ENCODE measurements around the gene ROCK2. TPM values are rescaled to one million over a fixed set of nuclear protein-coding genes. Genes with fewer than 3 reads are reported as not detected.
A peak's percentile ranks its signal among the peaks of the same experiment; 100 is the strongest.

ROCK2 gene
- total and polyA plus RNA-seq, 4 experiments from 2014 or later: 4.0 to 26.7 (median 21.6) TPM

GRCh38 chr2:11134349-11134748 is 210.1 kb downstream of the ROCK2 start:
- H3K36me3 ChIP-seq (ENCODE audit: insufficient read depth, low read length): no peaks in the 10 kb centered on the region
- ChIA-PET CTCF (ENCODE audit: partially characterized antibody) (interaction anchor here (2.7 to 8.0 kb wide), 7 partner anchors 10 to 448 kb away, joined by 13 to 228 read pairs (median 53); partner anchors contain the start of genes PDIA6 and SLC66A3), POLR2A (ENCODE audit: partially characterized antibody) (interaction anchor here (3.7 kb wide), 1 partner anchor 20 kb away, joined by 55 read pairs; the partner anchor contains the start of gene SLC66A3)
- H3K4me1 Mint-ChIP-seq: peaks cover 10 to 41% (median 23%) of the 10 kb centered on the region in 4 donors
- DNase-seq: no peak
- H3K27ac Mint-ChIP-seq: peak overlapping the region in 1 of 7 donors; percentile 8
- intact Hi-C loops (cut with micrococcal nuclease): loop anchor here (5.0 to 10.0 kb wide), 3 partner anchors 60 to 643 kb away; partner anchors contain the start of gene E2F6
- H3K27me3 ChIP-seq (ENCODE audit: insufficient read depth, low read length): no peaks in the 10 kb centered on the region
- H3K27ac ChIP-seq (ENCODE audit: low read depth, low read length): no peak overlapping the region
- no peak overlapping the region for H3K4me3 ChIP-seq (ENCODE audit: low read length in 2 of 2)
- peak overlapping the region in 3 of 8 donors; percentile 8 to 32 (median 21) for H3K4me3 Mint-ChIP-seq
- peaks cover 0 to 6% of the 10 kb centered on the region in 2 donors for H3K27me3 Mint-ChIP-seq
- H3K4me1 ChIP-seq (ENCODE audit: insufficient read depth, low read length): peaks cover 33% of the 10 kb centered on the region
- peaks cover 0 to 3% of the 10 kb centered on the region in 2 donors for H3K36me3 Mint-ChIP-seq
- H3K9me3 ChIP-seq (ENCODE audit: control insufficient read depth in 1 of 2, low read length in 2 of 2): no peaks in the 10 kb centered on the region
- H3K9me3 Mint-ChIP-seq: no peaks in the 10 kb centered on the region

GRCh38 chr2:11133936-11134320 is 210.5 kb downstream of the ROCK2 start:
- DNase-seq: no peak
- H3K4me3 Mint-ChIP-seq: peak overlapping the region in 1 of 8 donors; percentile 32
- peaks cover 33% of the 10 kb centered on the region for H3K4me1 ChIP-seq (ENCODE audit: insufficient read depth, low read length)
- ChIA-PET POLR2A (ENCODE audit: partially characterized antibody) (interaction anchor here (1.0 to 3.7 kb wide), 3 partner anchors 20 to 1579 kb away, joined by 3 to 55 read pairs (median 17); partner anchors contain the start of genes PDIA6 and SLC66A3), CTCF (ENCODE audit: partially characterized antibody) (interaction anchor here (1.2 to 8.0 kb wide), 10 partner anchors 10 to 449 kb away, joined by 5 to 228 read pairs (median 18); partner anchors contain the start of genes PDIA6 and SLC66A3)
- no peaks in the 10 kb centered on the region for H3K9me3 Mint-ChIP-seq
- H3K27ac Mint-ChIP-seq: no peak overlapping the region
- H3K4me3 ChIP-seq (ENCODE audit: low read length in 2 of 2): no peak overlapping the region
- H3K27me3 ChIP-seq (ENCODE audit: insufficient read depth, low read length): no peaks in the 10 kb centered on the region
- H3K36me3 ChIP-seq (ENCODE audit: insufficient read depth, low read length): no peaks in the 10 kb centered on the region
- H3K27me3 Mint-ChIP-seq: peaks cover 0 to 6% of the 10 kb centered on the region in 2 donors
- intact Hi-C loops (cut with micrococcal nuclease): loop anchor here (5.0 to 10.0 kb wide), 3 partner anchors 61 to 643 kb away; partner anchors contain the start of gene E2F6
- peaks cover 10 to 42% (median 24%) of the 10 kb centered on the region in 4 donors for H3K4me1 Mint-ChIP-seq
- peaks cover 0 to 3% of the 10 kb centered on the region in 2 donors for H3K36me3 Mint-ChIP-seq
- H3K9me3 ChIP-seq (ENCODE audit: control insufficient read depth in 1 of 2, low read length in 2 of 2): no peaks in the 10 kb centered on the region
- no peak overlapping the region for H3K27ac ChIP-seq (ENCODE audit: low read depth, low read length)

GRCh38 chr2:11133238-11133935 is 211.0 kb downstream of the ROCK2 start:
- Mint-ChIP-seq H3K9me3 (no peaks in the 10 kb centered on the region), H3K36me3 (peaks cover 0 to 3% of the 10 kb centered on the region in 2 donors), H3K4me3 (peak overlapping the region; percentile 67 to 93 (median 89)), H3K4me1 (peaks cover 10 to 45% (median 27%) of the 10 kb centered on the region in 4 donors), H3K27ac (peak overlapping the region; percentile 88 to 95 (median 90)), H3K27me3 (peaks cover 0 to 6% of the 10 kb centered on the region in 2 donors)
- POLR2A ChIA-PET (ENCODE audit: partially characterized antibody): interaction anchor here (0.6 to 3.7 kb wide), 11 partner anchors 9 to 1579 kb away, joined by 3 to 55 read pairs (median 4); partner anchors contain the start of genes E2F6, PDIA6 and SLC66A3
- DNase-seq: no peak
- Histone ChIP-seq H3K27ac (ENCODE audit: low read depth, low read length) (no peak overlapping the region), H3K9me3 (ENCODE audit: control insufficient read depth in 1 of 2, low read length in 2 of 2) (no peaks in the 10 kb centered on the region), H3K36me3 (ENCODE audit: insufficient read depth, low read length) (no peaks in the 10 kb centered on the region), H3K27me3 (ENCODE audit: insufficient read depth, low read length) (no peaks in the 10 kb centered on the region), H3K4me1 (ENCODE audit: insufficient read depth, low read length) (peaks cover 37% of the 10 kb centered on the region), H3K4me3 (ENCODE audit: low read length in 2 of 2) (peak overlapping the region; percentile 9 to 60)
- CTCF ChIA-PET (ENCODE audit: partially characterized antibody): interaction anchor here (0.6 to 8.0 kb wide), 51 partner anchors 9 to 651 kb away, joined by 3 to 228 read pairs (median 6); partner anchors contain the start of genes E2F6, PDIA6, ROCK2 and SLC66A3
- intact Hi-C loops (cut with micrococcal nuclease): loop anchor here (5.0 to 10.0 kb wide), 3 partner anchors 61 to 644 kb away; partner anchors contain the start of gene E2F6

- H3K4me3 ChIP-seq (ENCODE audit: low read length in 2 of 2): peak overlapping the region in 1 of 2 donors; percentile 60
- intact Hi-C loops (cut with micrococcal nuclease): loop anchor here (1.0 to 10.0 kb wide), 5 partner anchors 63 to 645 kb away; partner anchors contain the start of gene E2F6
- H3K36me3 ChIP-seq (ENCODE audit: insufficient read depth, low read length): no peaks in the 10 kb centered on the region
- no peaks in the 10 kb centered on the region for H3K9me3 ChIP-seq (ENCODE audit: control insufficient read depth in 1 of 2, low read length in 2 of 2)
- ChIA-PET POLR2A (ENCODE audit: partially characterized antibody) (interaction anchor here (0.9 to 3.7 kb wide), 7 partner anchors 22 to 334 kb away, joined by 3 to 55 read pairs (median 8); partner anchors contain the start of genes E2F6, PDIA6, ROCK2 and SLC66A3), CTCF (ENCODE audit: partially characterized antibody) (interaction anchor here (0.7 to 8.0 kb wide), 56 partner anchors 8 to 652 kb away, joined by 3 to 228 read pairs (median 5); partner anchors contain the start of genes E2F6, PDIA6, ROCK2 and SLC66A3)
- H3K36me3 Mint-ChIP-seq: peaks cover 0 to 3% of the 10 kb centered on the region in 2 donors
- peak overlapping the region; percentile 67 to 93 (median 89) for H3K4me3 Mint-ChIP-seq
- H3K27ac Mint-ChIP-seq: peak overlapping the region; percentile 88 to 95 (median 90)
- H3K27ac ChIP-seq (ENCODE audit: low read depth, low read length): no peak overlapping the region
- no peak for DNase-seq
- H3K27me3 Mint-ChIP-seq: peaks cover 0 to 6% of the 10 kb centered on the region in 2 donors
- no peaks in the 10 kb centered on the region for H3K27me3 ChIP-seq (ENCODE audit: insufficient read depth, low read length)
- peaks cover 14 to 54% (median 34%) of the 10 kb centered on the region in 4 donors for H3K4me1 Mint-ChIP-seq
- H3K9me3 Mint-ChIP-seq: no peaks in the 10 kb centered on the region
- peaks cover 46% of the 10 kb centered on the region for H3K4me1 ChIP-seq (ENCODE audit: insufficient read depth, low read length)
These were observed 212.3 kb downstream of the ROCK2 start for GRCh38 chr2:11132036-11132671.

GRCh38 chr2:11131166-11131920 is 213.1 kb downstream of the ROCK2 start:
- CTCF ChIA-PET (ENCODE audit: partially characterized antibody): interaction anchor here (1.0 to 8.0 kb wide), 27 partner anchors 10 to 653 kb away, joined by 3 to 228 read pairs (median 12); partner anchors contain the start of genes E2F6, PDIA6 and SLC66A3
- POLR2A ChIA-PET (ENCODE audit: partially characterized antibody): interaction anchor here (2.0 to 3.7 kb wide), 3 partner anchors 23 to 319 kb away, joined by 8 to 55 read pairs (median 17); partner anchors contain the start of genes PDIA6, ROCK2 and SLC66A3
- Histone ChIP-seq H3K9me3 (ENCODE audit: control insufficient read depth in 1 of 2, low read length in 2 of 2) (no peaks in the 10 kb centered on the region), H3K27ac (ENCODE audit: low read depth, low read length) (no peak overlapping the region), H3K27me3 (ENCODE audit: insufficient read depth, low read length) (no peaks in the 10 kb centered on the region), H3K4me1 (ENCODE audit: insufficient read depth, low read length) (peaks cover 46% of the 10 kb centered on the region), H3K4me3 (ENCODE audit: low read length in 2 of 2) (no peak overlapping the region), H3K36me3 (ENCODE audit: insufficient read depth, low read length) (no peaks in the 10 kb centered on the region)
- H3K27me3 Mint-ChIP-seq: peaks cover 0 to 2% of the 10 kb centered on the region in 2 donors
- H3K4me1 Mint-ChIP-seq: peaks cover 14 to 54% (median 34%) of the 10 kb centered on the region in 4 donors
- H3K9me3 Mint-ChIP-seq: no peaks in the 10 kb centered on the region
- peaks cover 0 to 3% of the 10 kb centered on the region in 2 donors for H3K36me3 Mint-ChIP-seq
- H3K4me3 Mint-ChIP-seq: peak overlapping the region in 6 of 8 donors; percentile 67 to 93 (median 89)
- peak overlapping the region in 4 of 7 donors; percentile 25 to 80 (median 64) for H3K27ac Mint-ChIP-seq
- intact Hi-C loops (cut with micrococcal nuclease): loop anchor here (5.0 to 10.0 kb wide), 3 partner anchors 63 to 646 kb away; partner anchors contain the start of gene E2F6
- no peak for DNase-seq

All from CD4-positive, alpha-beta memory T cell (primary cell).